Neural progenitor cell (in vitro differentiated cells): ENCODE data around the gene SPRY1. TPM values are rescaled to one million over a fixed set of nuclear protein-coding genes. Genes with fewer than 3 reads are reported as not detected.

Source experiments
- DNase-seq: peaks from one replicate; pipeline ENCODE4 v3.0.0-alpha.2; 2016; ENCODE audit warnings: low spot score
- H2AFZ ChIP-seq: fragments of 200-600 bp; sonication (generic); replicated peaks from 2 replicates; pipeline ENCODE4 v1.6.1; 2016; ENCODE audit warnings: antibody characterized with exemption
- H3F3A ChIP-seq: fragments of 200-600 bp; sonication (generic); 2 replicates; pipeline ENCODE4 v1.6.1; 2016; ENCODE audit warnings: antibody characterized with exemption, low read depth
- H3K27ac ChIP-seq: fragments of 200-600 bp; sonication (generic); 2 replicates; pipeline ENCODE4 v1.5.1; 2016; ENCODE audit warnings: mild to moderate bottlenecking
- H3K27me3 ChIP-seq: fragments of 200-600 bp; sonication (generic); 2 replicates; pipeline ENCODE4 v1.6.1; 2016; ENCODE audit warnings: mild to moderate bottlenecking, moderate library complexity
- H3K36me3 ChIP-seq: fragments of 200-600 bp; sonication (generic); 2 replicates; pipeline ENCODE4 v1.5.1; 2016
- H3K4me1 ChIP-seq: fragments of 200-600 bp; sonication (generic); 2 replicates; pipeline ENCODE4 v1.6.1; 2016; ENCODE audit warnings: mixed run types
- H3K4me2 ChIP-seq: fragments of 200-600 bp; sonication (generic); 2 replicates; pipeline ENCODE4 v1.6.1; 2016
- H3K4me3 ChIP-seq: fragments of 200-600 bp; sonication (generic); 2 replicates; pipeline ENCODE4 v1.5.1; 2016
- H3K79me2 ChIP-seq: fragments of 200-600 bp; sonication (generic); 2 replicates; pipeline ENCODE4 v1.6.1; 2016; ENCODE audit warnings: low read depth
- H3K9ac ChIP-seq: fragments of 200-600 bp; sonication (generic); 2 replicates; pipeline ENCODE4 v1.6.1; 2016
- H3K9me3 ChIP-seq: fragments of 200-600 bp; sonication (generic); 2 replicates; pipeline ENCODE4 v1.5.1; 2016; ENCODE audit warnings: low read depth
- H4K20me1 ChIP-seq: fragments of 200-600 bp; sonication (generic); 2 replicates; pipeline ENCODE4 v1.6.1; 2016; ENCODE audit warnings: low read depth
- H3K27ac Mint-ChIP-seq: 3 replicates; pipeline ENCODE4 v1.8.0; 2021; ENCODE audit warnings: mixed read lengths
- H3K27me3 Mint-ChIP-seq: 2 replicates; pipeline ENCODE4 v1.8.0; 2022; ENCODE audit warnings: low read depth, mild to moderate bottlenecking, inconsistent platforms, moderate library complexity, mixed read lengths; ENCODE audit not compliant: insufficient read depth
- H3K36me3 Mint-ChIP-seq: 3 replicates; pipeline ENCODE4 v1.8.0; 2021; ENCODE audit warnings: mixed read lengths
- H3K4me1 Mint-ChIP-seq: 3 replicates; pipeline ENCODE4 v1.8.0; 2021; ENCODE audit warnings: mixed read lengths
- H3K4me3 Mint-ChIP-seq: 3 replicates; pipeline ENCODE4 v1.8.0; 2021; ENCODE audit warnings: mild to moderate bottlenecking, moderate library complexity, mixed read lengths
- H3K9me3 Mint-ChIP-seq: 3 replicates; pipeline ENCODE4 v1.8.0; 2020; ENCODE audit warnings: mixed read lengths
- EZH2 ChIP-seq: fragments of 200-600 bp; sonication (generic); IDR thresholded peaks from 2 replicates; pipeline ENCODE4 v1.6.1; 2017; ENCODE audit warnings: antibody characterized with exemption, mild to moderate bottlenecking, moderate library complexity
- EZH2phosphoT487 ChIP-seq: fragments of 200-600 bp; sonication (generic); IDR thresholded peaks from 2 replicates; pipeline ENCODE4 v1.6.1; 2017; ENCODE audit warnings: antibody characterized with exemption
- total RNA-seq: library from RNA; depleted of rRNA; stranded (reverse); fragments of >200 nt; gene quantifications from 2 replicates; pipeline ENCODE4 v1.2.3, GENCODE V29; 2015; ENCODE audit warnings: low replicate concordance
- TF ChIP-seq, protein P1 (sequence below): fragments of 200-600 bp; sonication (generic); IDR thresholded peaks from 2 replicates; pipeline ENCODE4 v1.5.1; 2017; ENCODE audit warnings: antibody characterized with exemption, mild to moderate bottlenecking

SPRY1 gene
- total RNA-seq, 1 donor from 2014 or later, result 35.9 TPM

DNA sequence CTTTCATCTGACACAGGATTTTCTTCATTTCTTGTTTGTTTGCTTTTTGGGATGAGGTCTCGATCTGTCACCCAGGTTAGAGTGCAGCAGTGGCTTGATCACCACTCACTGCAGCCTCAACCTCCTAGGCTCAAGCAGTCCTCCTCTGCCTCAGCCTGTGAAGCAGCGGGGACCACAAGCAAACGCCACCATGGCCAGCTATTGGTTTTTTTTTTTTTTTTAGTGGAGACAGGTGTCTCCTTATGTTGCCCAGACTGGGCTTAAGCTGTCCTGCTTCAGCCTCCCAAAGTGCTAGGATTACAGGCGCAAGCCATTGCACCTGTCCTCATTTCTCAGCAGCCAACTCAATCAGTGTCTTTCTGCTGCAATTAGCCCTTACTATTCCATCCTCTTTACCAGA lies 10.3 kb downstream of the SPRY1 start:
- no peak for DNase-seq
- Histone ChIP-seq H4K20me1 (peaks cover 53% of the 10 kb centered on the region), H3K36me3 (peaks cover 28% of the 10 kb centered on the region), H3K79me2 (peaks cover 52% of the 10 kb centered on the region), H3K9ac (no peak overlapping the region), H3F3A (peaks cover 47% of the 10 kb centered on the region), H3K4me1 (peaks cover 70% of the 10 kb centered on the region), H3K27me3 (no peaks in the 10 kb centered on the region), H3K4me2 (no peak overlapping the region), H3K9me3 (no peaks in the 10 kb centered on the region), H3K4me3 (no peak overlapping the region), H2AFZ (no peak overlapping the region), H3K27ac (no peak overlapping the region)
- no peak for TF ChIP-seq EZH2
- no peak for TF ChIP-seq EZH2phosphoT487
- TF ChIP-seq, protein P1, sequence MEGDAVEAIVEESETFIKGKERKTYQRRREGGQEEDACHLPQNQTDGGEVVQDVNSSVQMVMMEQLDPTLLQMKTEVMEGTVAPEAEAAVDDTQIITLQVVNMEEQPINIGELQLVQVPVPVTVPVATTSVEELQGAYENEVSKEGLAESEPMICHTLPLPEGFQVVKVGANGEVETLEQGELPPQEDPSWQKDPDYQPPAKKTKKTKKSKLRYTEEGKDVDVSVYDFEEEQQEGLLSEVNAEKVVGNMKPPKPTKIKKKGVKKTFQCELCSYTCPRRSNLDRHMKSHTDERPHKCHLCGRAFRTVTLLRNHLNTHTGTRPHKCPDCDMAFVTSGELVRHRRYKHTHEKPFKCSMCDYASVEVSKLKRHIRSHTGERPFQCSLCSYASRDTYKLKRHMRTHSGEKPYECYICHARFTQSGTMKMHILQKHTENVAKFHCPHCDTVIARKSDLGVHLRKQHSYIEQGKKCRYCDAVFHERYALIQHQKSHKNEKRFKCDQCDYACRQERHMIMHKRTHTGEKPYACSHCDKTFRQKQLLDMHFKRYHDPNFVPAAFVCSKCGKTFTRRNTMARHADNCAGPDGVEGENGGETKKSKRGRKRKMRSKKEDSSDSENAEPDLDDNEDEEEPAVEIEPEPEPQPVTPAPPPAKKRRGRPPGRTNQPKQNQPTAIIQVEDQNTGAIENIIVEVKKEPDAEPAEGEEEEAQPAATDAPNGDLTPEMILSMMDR, result no peak
- no peak overlapping the region for H3K4me3 Mint-ChIP-seq
- H3K4me1 Mint-ChIP-seq, result peaks cover 58% of the 10 kb centered on the region
- H3K36me3 Mint-ChIP-seq, result peaks cover 30% of the 10 kb centered on the region
- H3K27ac Mint-ChIP-seq, result no peak overlapping the region
- H3K9me3 Mint-ChIP-seq, result no peaks in the 10 kb centered on the region
- peaks cover 5% of the 10 kb centered on the region for H3K27me3 Mint-ChIP-seq

DNA sequence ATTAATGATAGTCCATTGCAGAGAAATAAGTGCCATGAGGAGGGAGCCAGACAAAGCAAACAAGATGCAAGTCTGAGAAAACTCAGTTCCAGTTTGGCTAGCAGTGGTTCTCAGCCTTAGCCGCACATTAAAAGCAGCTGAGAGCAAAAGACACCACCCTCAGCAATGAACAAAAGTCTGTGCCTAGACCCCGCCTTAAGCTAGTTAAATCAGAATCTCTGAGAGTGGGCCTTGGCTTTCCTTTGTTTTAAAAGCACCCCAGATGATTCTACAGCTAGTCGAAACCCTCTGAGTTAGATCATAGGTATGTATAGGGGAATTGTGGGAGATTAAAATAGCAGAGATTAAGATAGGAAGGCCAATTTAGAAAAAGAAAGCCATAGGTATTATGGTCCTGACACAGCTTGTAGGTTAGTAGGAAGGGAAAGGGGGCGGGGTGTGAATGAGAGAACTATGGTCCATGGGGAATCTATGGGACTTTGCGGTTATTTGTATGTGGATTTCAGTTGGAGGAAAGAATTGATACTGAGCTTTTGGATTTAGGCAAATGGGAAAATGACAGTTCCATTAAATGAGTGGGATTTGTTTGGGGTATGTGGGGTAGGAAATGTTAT lies 12.0 kb downstream of the SPRY1 start:
- no peak overlapping the region for H3K27ac ChIP-seq
- H3K36me3 ChIP-seq, result peaks cover 18% of the 10 kb centered on the region

DNA sequence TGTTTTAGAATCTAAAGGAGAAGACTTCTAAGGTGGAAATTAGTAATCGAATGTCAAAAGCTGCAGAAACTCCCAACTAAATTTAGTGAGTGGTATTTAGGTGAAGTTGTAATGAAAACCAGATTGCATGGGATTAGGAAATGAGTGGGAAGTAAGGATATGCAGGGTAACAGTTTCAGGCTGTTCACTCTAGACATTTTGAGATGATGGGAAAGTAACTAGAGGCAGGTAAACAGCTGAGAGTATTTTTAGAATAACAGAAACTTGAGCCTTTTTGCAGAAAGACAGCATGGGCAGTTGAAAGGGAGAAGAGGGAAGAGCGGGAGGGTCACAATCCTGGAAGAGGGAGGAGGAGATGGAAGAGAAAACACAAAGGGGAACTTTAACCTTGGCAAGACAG lies 12.7 kb downstream of the SPRY1 start:
- H4K20me1 ChIP-seq, result peaks cover 29% of the 10 kb centered on the region
- Mint-ChIP-seq H3K36me3 (peaks cover 18% of the 10 kb centered on the region), H3K27me3 (peaks cover 4% of the 10 kb centered on the region), H3K4me1 (peaks cover 49% of the 10 kb centered on the region), H3K4me3 (no peak overlapping the region), H3K9me3 (peaks cover 6% of the 10 kb centered on the region), H3K27ac (no peak overlapping the region)
- H3K4me2 ChIP-seq, result no peak overlapping the region
- no peak overlapping the region for H3K4me3 ChIP-seq
- no peaks in the 10 kb centered on the region for H3K9me3 ChIP-seq
- H3K79me2 ChIP-seq, result peaks cover 28% of the 10 kb centered on the region
- no peak overlapping the region for H2AFZ ChIP-seq
- no peak for DNase-seq
- H3K4me1 ChIP-seq, result peaks cover 63% of the 10 kb centered on the region
- TF ChIP-seq, protein P1, result no peak
- no peak for TF ChIP-seq EZH2
- no peak for TF ChIP-seq EZH2phosphoT487
- H3K27ac ChIP-seq, result no peak overlapping the region
- no peaks in the 10 kb centered on the region for H3K27me3 ChIP-seq
- H3F3A ChIP-seq, result peaks cover 51% of the 10 kb centered on the region
- peaks cover 10% of the 10 kb centered on the region for H3K36me3 ChIP-seq
- H3K9ac ChIP-seq, result no peak overlapping the region

More for the DNA sequence above, 12.0 kb downstream of the SPRY1 start:
- peak overlapping the region; percentile 12 for H3K4me2 ChIP-seq
- Mint-ChIP-seq H3K4me1 (peaks cover 57% of the 10 kb centered on the region), H3K36me3 (peaks cover 23% of the 10 kb centered on the region), H3K9me3 (peaks cover 5% of the 10 kb centered on the region), H3K4me3 (no peak overlapping the region), H3K27me3 (peaks cover 4% of the 10 kb centered on the region), H3K27ac (no peak overlapping the region)
- no peaks in the 10 kb centered on the region for H3K27me3 ChIP-seq
- DNase-seq, result peak; percentile 21
- H3K9me3 ChIP-seq, result no peaks in the 10 kb centered on the region
- peaks cover 35% of the 10 kb centered on the region for H3K79me2 ChIP-seq
- TF ChIP-seq EZH2, result no peak
- peaks cover 71% of the 10 kb centered on the region for H3K4me1 ChIP-seq
- H4K20me1 ChIP-seq, result peaks cover 36% of the 10 kb centered on the region
- H2AFZ ChIP-seq, result no peak overlapping the region
- H3K9ac ChIP-seq, result no peak overlapping the region
- peaks cover 51% of the 10 kb centered on the region for H3F3A ChIP-seq
- H3K4me3 ChIP-seq, result no peak overlapping the region

DNA sequence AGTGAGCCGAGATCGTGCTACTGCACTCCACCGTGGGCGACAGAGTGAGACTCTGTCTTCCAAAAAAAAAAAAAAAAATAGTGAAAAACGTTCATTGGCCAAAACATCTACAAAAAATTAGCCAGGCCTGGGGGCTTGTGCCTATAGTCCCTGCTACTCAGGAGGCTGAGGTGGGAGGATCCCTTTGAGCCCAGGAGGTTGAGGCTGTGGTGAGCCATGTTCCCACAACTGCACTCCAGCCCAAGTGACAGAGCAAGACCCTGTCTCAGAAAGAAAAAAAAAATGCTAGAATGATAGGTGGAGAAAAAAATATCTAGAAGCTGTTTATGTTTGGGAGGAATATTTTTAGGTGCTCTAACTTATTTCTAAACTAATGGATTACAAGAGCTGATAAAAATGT lies 14.9 kb downstream of the SPRY1 start:
- no peak for DNase-seq
- Mint-ChIP-seq H3K4me1 (peaks cover 41% of the 10 kb centered on the region), H3K27me3 (peaks cover 7% of the 10 kb centered on the region), H3K4me3 (no peak overlapping the region), H3K36me3 (peaks cover 16% of the 10 kb centered on the region), H3K9me3 (peaks cover 9% of the 10 kb centered on the region), H3K27ac (peak overlapping the region; percentile 43)
- H3K27me3 ChIP-seq, result no peaks in the 10 kb centered on the region
- H3K36me3 ChIP-seq, result no peaks in the 10 kb centered on the region
- TF ChIP-seq EZH2, result no peak
- TF ChIP-seq, protein P1, result no peak
- TF ChIP-seq EZH2phosphoT487, result no peak
- H4K20me1 ChIP-seq, result peaks cover 7% of the 10 kb centered on the region
- no peak overlapping the region for H2AFZ ChIP-seq
- H3F3A ChIP-seq, result peaks cover 32% of the 10 kb centered on the region
- H3K9ac ChIP-seq, result no peak overlapping the region
- H3K4me3 ChIP-seq, result no peak overlapping the region
- no peak overlapping the region for H3K27ac ChIP-seq
- H3K4me1 ChIP-seq, result peaks cover 52% of the 10 kb centered on the region
- peaks cover 6% of the 10 kb centered on the region for H3K79me2 ChIP-seq
- H3K4me2 ChIP-seq, result no peak overlapping the region
- no peaks in the 10 kb centered on the region for H3K9me3 ChIP-seq
